ENCODE data around the gene TMEM258. TPM values are rescaled to one million over a fixed set of nuclear protein-coding genes. Genes with fewer than 3 reads are reported as not detected.

TMEM258 gene
- polyA plus RNA-seq, 1 of the 3 experiments (the other 2 are of a cell fraction), result 454 TPM

DNA sequence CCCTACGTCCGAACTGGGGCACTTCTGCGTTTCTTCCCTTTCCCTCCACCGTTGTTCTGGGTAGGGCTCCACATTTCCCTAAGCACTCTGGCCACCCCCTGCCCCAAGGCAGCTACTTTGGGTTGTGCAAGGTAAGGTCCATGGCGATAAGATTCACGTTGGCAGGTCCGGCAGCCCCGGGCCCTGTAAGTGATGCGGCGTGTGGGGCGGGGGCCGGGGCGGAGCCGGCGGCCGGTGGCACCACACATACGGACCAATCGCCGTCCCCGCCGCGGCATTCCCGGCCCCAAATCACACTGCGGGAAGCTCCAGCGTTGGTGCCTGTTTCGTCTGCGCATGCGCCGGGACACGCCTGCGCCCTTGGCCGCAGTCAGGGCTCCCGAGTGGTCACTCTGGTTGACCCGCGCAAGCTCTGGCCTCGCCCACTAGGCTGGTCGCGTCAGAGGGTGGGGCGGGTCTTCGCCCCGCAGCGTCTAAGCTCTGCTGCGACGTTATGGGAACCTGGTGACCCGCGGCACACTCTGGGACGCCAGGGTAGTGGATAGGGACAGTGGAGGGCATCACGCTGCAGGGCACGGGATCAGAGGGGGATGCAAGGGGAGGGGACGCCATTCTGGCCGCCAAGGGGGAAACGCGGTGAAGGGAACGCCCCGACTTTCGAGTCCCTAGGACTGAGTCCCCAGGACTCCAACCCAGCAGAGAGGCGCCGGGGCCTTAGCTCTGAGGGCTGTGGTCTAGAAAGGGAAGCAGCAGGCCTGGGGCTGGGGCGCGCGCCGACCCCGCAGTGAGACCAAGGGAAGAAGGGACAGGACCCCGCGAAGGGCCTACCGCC lies 22.8 kb upstream of the TMEM258 start:
- H3K9me3 ChIP-seq, result no peaks in the 10 kb centered on the region
- DNase-seq, result peak; percentile 95
- peak overlapping the region; percentile 72 for H2AFZ ChIP-seq (ENCODE audit: low read depth)
- H3K36me3 ChIP-seq (replicated peaks in 1 of 2; ENCODE audit: control insufficient read depth in 1 of 2, insufficient read depth in 2 of 2, low read length in 1 of 2), result peaks cover 3 to 23% of the 10 kb centered on the region in 2 experiments
- H4K20me1 ChIP-seq (ENCODE audit: insufficient read depth), result no peaks in the 10 kb centered on the region
- no peaks in the 10 kb centered on the region for H3K27me3 ChIP-seq (ENCODE audit: insufficient read depth)
- H3F3A ChIP-seq (replicated peaks; ENCODE audit: insufficient read depth), result peaks cover 30% of the 10 kb centered on the region
- TF ChIP-seq, protein P1, sequence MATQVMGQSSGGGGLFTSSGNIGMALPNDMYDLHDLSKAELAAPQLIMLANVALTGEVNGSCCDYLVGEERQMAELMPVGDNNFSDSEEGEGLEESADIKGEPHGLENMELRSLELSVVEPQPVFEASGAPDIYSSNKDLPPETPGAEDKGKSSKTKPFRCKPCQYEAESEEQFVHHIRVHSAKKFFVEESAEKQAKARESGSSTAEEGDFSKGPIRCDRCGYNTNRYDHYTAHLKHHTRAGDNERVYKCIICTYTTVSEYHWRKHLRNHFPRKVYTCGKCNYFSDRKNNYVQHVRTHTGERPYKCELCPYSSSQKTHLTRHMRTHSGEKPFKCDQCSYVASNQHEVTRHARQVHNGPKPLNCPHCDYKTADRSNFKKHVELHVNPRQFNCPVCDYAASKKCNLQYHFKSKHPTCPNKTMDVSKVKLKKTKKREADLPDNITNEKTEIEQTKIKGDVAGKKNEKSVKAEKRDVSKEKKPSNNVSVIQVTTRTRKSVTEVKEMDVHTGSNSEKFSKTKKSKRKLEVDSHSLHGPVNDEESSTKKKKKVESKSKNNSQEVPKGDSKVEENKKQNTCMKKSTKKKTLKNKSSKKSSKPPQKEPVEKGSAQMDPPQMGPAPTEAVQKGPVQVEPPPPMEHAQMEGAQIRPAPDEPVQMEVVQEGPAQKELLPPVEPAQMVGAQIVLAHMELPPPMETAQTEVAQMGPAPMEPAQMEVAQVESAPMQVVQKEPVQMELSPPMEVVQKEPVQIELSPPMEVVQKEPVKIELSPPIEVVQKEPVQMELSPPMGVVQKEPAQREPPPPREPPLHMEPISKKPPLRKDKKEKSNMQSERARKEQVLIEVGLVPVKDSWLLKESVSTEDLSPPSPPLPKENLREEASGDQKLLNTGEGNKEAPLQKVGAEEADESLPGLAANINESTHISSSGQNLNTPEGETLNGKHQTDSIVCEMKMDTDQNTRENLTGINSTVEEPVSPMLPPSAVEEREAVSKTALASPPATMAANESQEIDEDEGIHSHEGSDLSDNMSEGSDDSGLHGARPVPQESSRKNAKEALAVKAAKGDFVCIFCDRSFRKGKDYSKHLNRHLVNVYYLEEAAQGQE (IDR thresholded peaks at IDR 0.05; ENCODE audit: low read depth, low read length), result no peak
- TF ChIP-seq, protein P2, sequence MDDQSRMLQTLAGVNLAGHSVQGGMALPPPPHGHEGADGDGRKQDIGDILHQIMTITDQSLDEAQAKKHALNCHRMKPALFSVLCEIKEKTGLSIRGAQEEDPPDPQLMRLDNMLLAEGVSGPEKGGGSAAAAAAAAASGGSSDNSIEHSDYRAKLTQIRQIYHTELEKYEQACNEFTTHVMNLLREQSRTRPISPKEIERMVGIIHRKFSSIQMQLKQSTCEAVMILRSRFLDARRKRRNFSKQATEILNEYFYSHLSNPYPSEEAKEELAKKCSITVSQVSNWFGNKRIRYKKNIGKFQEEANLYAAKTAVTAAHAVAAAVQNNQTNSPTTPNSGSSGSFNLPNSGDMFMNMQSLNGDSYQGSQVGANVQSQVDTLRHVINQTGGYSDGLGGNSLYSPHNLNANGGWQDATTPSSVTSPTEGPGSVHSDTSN (IDR thresholded peaks at IDR 0.05), result peak; percentile 25; the same call in 1 of the 2 replicates
- TF ChIP-seq RCOR1 (IDR thresholded peaks at IDR 0.05; ENCODE audit: low read length), result no peak
- TF ChIP-seq, protein P3, sequence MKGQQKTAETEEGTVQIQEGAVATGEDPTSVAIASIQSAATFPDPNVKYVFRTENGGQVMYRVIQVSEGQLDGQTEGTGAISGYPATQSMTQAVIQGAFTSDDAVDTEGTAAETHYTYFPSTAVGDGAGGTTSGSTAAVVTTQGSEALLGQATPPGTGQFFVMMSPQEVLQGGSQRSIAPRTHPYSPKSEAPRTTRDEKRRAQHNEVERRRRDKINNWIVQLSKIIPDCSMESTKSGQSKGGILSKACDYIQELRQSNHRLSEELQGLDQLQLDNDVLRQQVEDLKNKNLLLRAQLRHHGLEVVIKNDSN (IDR thresholded peaks at IDR 0.05; ENCODE audit: borderline replicate concordance, low read depth), result no peak
- TF ChIP-seq, protein P4, sequence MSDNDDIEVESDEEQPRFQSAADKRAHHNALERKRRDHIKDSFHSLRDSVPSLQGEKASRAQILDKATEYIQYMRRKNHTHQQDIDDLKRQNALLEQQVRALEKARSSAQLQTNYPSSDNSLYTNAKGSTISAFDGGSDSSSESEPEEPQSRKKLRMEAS (IDR thresholded peaks at IDR 0.05; ENCODE audit: low read depth), result no peak
- TF ChIP-seq RAD21 (IDR thresholded peaks at IDR 0.05; ENCODE audit: low read length), result no peak; the same call in 1 of the 2 replicates
- peak; percentile 85 for TF ChIP-seq MXI1 (IDR thresholded peaks at IDR 0.05; ENCODE audit: low read depth, low read length)
- TF ChIP-seq NRF1 (IDR thresholded peaks at IDR 0.05; ENCODE audit: low read depth, low read length), result peak; percentile 97
- TF ChIP-seq RXRA (IDR thresholded peaks at IDR 0.05; ENCODE audit: borderline replicate concordance, low read depth), result no peak
- no peak for TF ChIP-seq FOSL2 (IDR thresholded peaks at IDR 0.05; ENCODE audit: borderline replicate concordance, low read depth)
- TF ChIP-seq RFX5 (IDR thresholded peaks at IDR 0.05; ENCODE audit: low read length), result peak; percentile 56; the same call in 1 of the 2 replicates
- TF ChIP-seq, protein P5, sequence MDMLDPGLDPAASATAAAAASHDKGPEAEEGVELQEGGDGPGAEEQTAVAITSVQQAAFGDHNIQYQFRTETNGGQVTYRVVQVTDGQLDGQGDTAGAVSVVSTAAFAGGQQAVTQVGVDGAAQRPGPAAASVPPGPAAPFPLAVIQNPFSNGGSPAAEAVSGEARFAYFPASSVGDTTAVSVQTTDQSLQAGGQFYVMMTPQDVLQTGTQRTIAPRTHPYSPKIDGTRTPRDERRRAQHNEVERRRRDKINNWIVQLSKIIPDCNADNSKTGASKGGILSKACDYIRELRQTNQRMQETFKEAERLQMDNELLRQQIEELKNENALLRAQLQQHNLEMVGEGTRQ (IDR thresholded peaks at IDR 0.05; ENCODE audit: borderline replicate concordance, low read depth, low read length), result no peak
- TF ChIP-seq POLR2AphosphoS5 (IDR thresholded peaks at IDR 0.05; ENCODE audit: low read depth, low read length), result peak; percentile 72
- TF ChIP-seq, protein P6, sequence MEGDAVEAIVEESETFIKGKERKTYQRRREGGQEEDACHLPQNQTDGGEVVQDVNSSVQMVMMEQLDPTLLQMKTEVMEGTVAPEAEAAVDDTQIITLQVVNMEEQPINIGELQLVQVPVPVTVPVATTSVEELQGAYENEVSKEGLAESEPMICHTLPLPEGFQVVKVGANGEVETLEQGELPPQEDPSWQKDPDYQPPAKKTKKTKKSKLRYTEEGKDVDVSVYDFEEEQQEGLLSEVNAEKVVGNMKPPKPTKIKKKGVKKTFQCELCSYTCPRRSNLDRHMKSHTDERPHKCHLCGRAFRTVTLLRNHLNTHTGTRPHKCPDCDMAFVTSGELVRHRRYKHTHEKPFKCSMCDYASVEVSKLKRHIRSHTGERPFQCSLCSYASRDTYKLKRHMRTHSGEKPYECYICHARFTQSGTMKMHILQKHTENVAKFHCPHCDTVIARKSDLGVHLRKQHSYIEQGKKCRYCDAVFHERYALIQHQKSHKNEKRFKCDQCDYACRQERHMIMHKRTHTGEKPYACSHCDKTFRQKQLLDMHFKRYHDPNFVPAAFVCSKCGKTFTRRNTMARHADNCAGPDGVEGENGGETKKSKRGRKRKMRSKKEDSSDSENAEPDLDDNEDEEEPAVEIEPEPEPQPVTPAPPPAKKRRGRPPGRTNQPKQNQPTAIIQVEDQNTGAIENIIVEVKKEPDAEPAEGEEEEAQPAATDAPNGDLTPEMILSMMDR (IDR thresholded peaks at IDR 0.05), result no peak
- no peak; the same call in 1 of the 2 replicates for TF ChIP-seq FOXJ3 (CRISPR knock-in tag; IDR thresholded peaks at IDR 0.05)
- TF ChIP-seq, protein P7, sequence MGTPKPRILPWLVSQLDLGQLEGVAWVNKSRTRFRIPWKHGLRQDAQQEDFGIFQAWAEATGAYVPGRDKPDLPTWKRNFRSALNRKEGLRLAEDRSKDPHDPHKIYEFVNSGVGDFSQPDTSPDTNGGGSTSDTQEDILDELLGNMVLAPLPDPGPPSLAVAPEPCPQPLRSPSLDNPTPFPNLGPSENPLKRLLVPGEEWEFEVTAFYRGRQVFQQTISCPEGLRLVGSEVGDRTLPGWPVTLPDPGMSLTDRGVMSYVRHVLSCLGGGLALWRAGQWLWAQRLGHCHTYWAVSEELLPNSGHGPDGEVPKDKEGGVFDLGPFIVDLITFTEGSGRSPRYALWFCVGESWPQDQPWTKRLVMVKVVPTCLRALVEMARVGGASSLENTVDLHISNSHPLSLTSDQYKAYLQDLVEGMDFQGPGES (IDR thresholded peaks at IDR 0.05; ENCODE audit: low read depth, low read length), result no peak
- peak; percentile 46; the same call in 1 of the 2 replicates for TF ChIP-seq TAF1 (IDR thresholded peaks at IDR 0.05; ENCODE audit: borderline replicate concordance, low read depth, low read length)
- no peaks in the 10 kb centered on the region for H3K9me2 ChIP-seq
- H3K4me2 ChIP-seq, result peak overlapping the region; percentile 98
- ChIA-PET CTCF (interaction anchor here (0.7 to 10.5 kb wide), 16 partner anchors 10 to 293 kb away, joined by 3 to 149 read pairs (median 6); partner anchors contain the start of genes FADS2, FEN1 and TMEM258), POLR2A (interaction anchor here (0.5 to 4.9 kb wide), 21 partner anchors 10 to 1026 kb away, joined by 3 to 84 read pairs (median 4); partner anchors contain the start of genes ASRGL1, BEST1, CPSF7 and FADS2)
- H3K4me1 ChIP-seq (ENCODE audit: control insufficient read depth in 1 of 2, insufficient read depth in 2 of 2, low read depth in 1 of 2, low read length in 1 of 2), result peaks cover 14 to 19% of the 10 kb centered on the region in 2 experiments; a peak in 3 of 4 replicates
- 3% methylated on average over 27 of the region's 66 CpGs for WGBS (ENCODE audit: low lambda C conversion rate)
- H3K79me2 ChIP-seq (ENCODE audit: insufficient read depth), result peaks cover 16% of the 10 kb centered on the region; the same call in 1 of the 2 replicates
- H3K27ac ChIP-seq (ENCODE audit: low read depth in 2 of 2, low read length in 1 of 2), result peak overlapping the region; percentile 88 to 99
- peak overlapping the region; percentile 83 to 87 for H3K4me3 ChIP-seq (ENCODE audit: low read depth in 2 of 2, low read length in 1 of 2)
- peak overlapping the region; percentile 81 for H3K9ac ChIP-seq

Measured in SK-N-SH (cell line).